Measurements from ENCODE around the gene CNGA3.

CNGA3 gene

GRCh38 chr2:98334439-98335078, 11.7 kb upstream of the CNGA3 start:
- no peaks in the 10 kb centered on the region for H3F3A ChIP-seq (ENCODE audit: low read depth)
- H3K9me3 ChIP-seq (ENCODE audit: insufficient read depth, low read depth, low read length), result no peaks in the 10 kb centered on the region
- H2AFZ ChIP-seq (ENCODE audit: low read length), result no peak overlapping the region
- no peaks in the 10 kb centered on the region for H4K20me1 ChIP-seq (ENCODE audit: insufficient read depth, low read length, poor library complexity, severe bottlenecking)
- no peaks in the 10 kb centered on the region for H3K4me1 ChIP-seq (ENCODE audit: insufficient read depth, low read length, poor library complexity, severe bottlenecking)
- H3K27me3 ChIP-seq (ENCODE audit: insufficient read depth, low read length, poor library complexity, severe bottlenecking), result no peaks in the 10 kb centered on the region
- H3K9ac ChIP-seq (ENCODE audit: low read depth, low read length, poor library complexity, severe bottlenecking), result no peak overlapping the region
- TF ChIP-seq EZH2phosphoT487 (IDR thresholded peaks at IDR 0.05; ENCODE audit: borderline replicate concordance) (no peak), CTCF (conservative IDR thresholded peaks at IDR 0.05; ENCODE audit: low read length) (no peak)
- H3K9me2 ChIP-seq (replicated peaks; ENCODE audit: low read depth, low read length), result no peaks in the 10 kb centered on the region
- no peak overlapping the region for H3K4me2 ChIP-seq (ENCODE audit: low read depth, low read length, poor library complexity, severe bottlenecking)
- no peaks in the 10 kb centered on the region for H3K79me2 ChIP-seq (ENCODE audit: insufficient read depth, low read length)
- H3K4me3 ChIP-seq (ENCODE audit: low read length, poor library complexity, severe bottlenecking), result no peak overlapping the region
- H3K36me3 ChIP-seq (ENCODE audit: insufficient read depth, low read length), result no peaks in the 10 kb centered on the region

GRCh38 chr2:98335271-98335670, 11.0 kb upstream of the CNGA3 start:
- no peak overlapping the region for H3K4me2 ChIP-seq (ENCODE audit: low read depth, low read length, poor library complexity, severe bottlenecking)
- no peak overlapping the region for H2AFZ ChIP-seq (ENCODE audit: low read length)
- no peaks in the 10 kb centered on the region for H3F3A ChIP-seq (ENCODE audit: low read depth)
- no peaks in the 10 kb centered on the region for H3K36me3 ChIP-seq (ENCODE audit: insufficient read depth, low read length)
- no peaks in the 10 kb centered on the region for H3K79me2 ChIP-seq (ENCODE audit: insufficient read depth, low read length)
- TF ChIP-seq EZH2phosphoT487 (IDR thresholded peaks at IDR 0.05; ENCODE audit: borderline replicate concordance) (no peak), CTCF (conservative IDR thresholded peaks at IDR 0.05; ENCODE audit: low read length) (no peak)
- H3K9ac ChIP-seq (ENCODE audit: low read depth, low read length, poor library complexity, severe bottlenecking), result no peak overlapping the region
- no peaks in the 10 kb centered on the region for H3K9me3 ChIP-seq (ENCODE audit: insufficient read depth, low read depth, low read length)
- no peak overlapping the region for H3K4me3 ChIP-seq (ENCODE audit: low read length, poor library complexity, severe bottlenecking)
- no peaks in the 10 kb centered on the region for H3K4me1 ChIP-seq (ENCODE audit: insufficient read depth, low read length, poor library complexity, severe bottlenecking)
- no peaks in the 10 kb centered on the region for H3K9me2 ChIP-seq (replicated peaks; ENCODE audit: low read depth, low read length)
- H4K20me1 ChIP-seq (ENCODE audit: insufficient read depth, low read length, poor library complexity, severe bottlenecking), result no peaks in the 10 kb centered on the region
- no peaks in the 10 kb centered on the region for H3K27me3 ChIP-seq (ENCODE audit: insufficient read depth, low read length, poor library complexity, severe bottlenecking)

DNA sequence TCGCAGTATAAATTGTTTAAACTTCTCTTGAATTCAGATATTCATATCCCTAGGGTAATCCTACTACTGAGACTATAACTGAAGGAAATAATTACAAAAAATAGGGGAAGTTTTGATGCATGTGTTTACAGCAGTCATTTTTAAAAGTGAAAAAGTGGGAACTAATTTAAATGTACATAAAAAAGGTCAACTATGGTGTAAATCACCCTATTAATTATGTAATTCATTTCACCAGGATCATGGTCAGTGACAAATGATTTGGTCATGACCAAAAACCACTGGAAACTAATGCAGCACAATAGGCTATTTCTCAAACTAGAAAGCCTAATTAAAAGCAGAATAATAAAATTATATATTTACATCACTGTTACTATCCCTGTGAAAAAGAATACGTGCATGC, 5.0 kb upstream of the CNGA3 start:
- Histone ChIP-seq H3K36me3 (ENCODE audit: insufficient read depth, low read length) (no peaks in the 10 kb centered on the region), H3K4me2 (ENCODE audit: low read depth, low read length, poor library complexity, severe bottlenecking) (no peak overlapping the region), H3K4me3 (ENCODE audit: low read length, poor library complexity, severe bottlenecking) (no peak overlapping the region), H3K27me3 (ENCODE audit: insufficient read depth, low read length, poor library complexity, severe bottlenecking) (no peaks in the 10 kb centered on the region), H3K9ac (ENCODE audit: low read depth, low read length, poor library complexity, severe bottlenecking) (no peak overlapping the region), H3F3A (ENCODE audit: low read depth) (no peaks in the 10 kb centered on the region), H4K20me1 (ENCODE audit: insufficient read depth, low read length, poor library complexity, severe bottlenecking) (no peaks in the 10 kb centered on the region), H2AFZ (ENCODE audit: low read length) (no peak overlapping the region), H3K9me3 (ENCODE audit: insufficient read depth, low read depth, low read length) (no peaks in the 10 kb centered on the region), H3K79me2 (ENCODE audit: insufficient read depth, low read length) (no peaks in the 10 kb centered on the region), H3K4me1 (ENCODE audit: insufficient read depth, low read length, poor library complexity, severe bottlenecking) (no peaks in the 10 kb centered on the region), H3K9me2 (replicated peaks; ENCODE audit: low read depth, low read length) (no peaks in the 10 kb centered on the region)
- TF ChIP-seq CTCF (conservative IDR thresholded peaks at IDR 0.05; ENCODE audit: low read length), result no peak
- TF ChIP-seq EZH2phosphoT487 (IDR thresholded peaks at IDR 0.05; ENCODE audit: borderline replicate concordance), result no peak
